Kidney (tissue), 14 donors: ENCODE data around the gene KCTD19. TPM values are rescaled to one million over a fixed set of nuclear protein-coding genes. Genes with fewer than 3 reads are reported as not detected.

ENCODE experiments used
- DNase-seq, 5 donors: peaks; one replicate each; pipeline ENCODE4 v3.0.0-alpha.2; 2013 to 2020
- FAIRE-seq: peaks from 2 replicates; lab custom pipeline; 2012; peaks lifted over from hg19 to GRCh38; lab: Jason Lieb, UNC
- H3K27ac ChIP-seq, 2 donors: one replicate each; pipeline ENCODE4 v1.7.0; 2013; ENCODE audit warnings: low read depth in 2 of 2, low read length in 2 of 2, inconsistent platforms in 1 of 2
- H3K27me3 ChIP-seq: one replicate; pipeline ENCODE4 v1.7.1; 2013; ENCODE audit warnings: low read length, inconsistent platforms; ENCODE audit not compliant: control insufficient read depth, insufficient read depth
- H3K36me3 ChIP-seq, 3 donors: one replicate each; pipeline versions ENCODE4 v1.7.0 to v1.7.1; 2013; ENCODE audit warnings: low read length in 3 of 3, control low read depth in 1 of 3, inconsistent platforms in 1 of 3; ENCODE audit not compliant: insufficient read depth in 3 of 3, control insufficient read depth in 2 of 3
- H3K4me1 ChIP-seq, 3 donors: one replicate each; pipeline versions ENCODE4 v1.7.0 to v1.7.1; 2013; ENCODE audit warnings: low read length in 3 of 3, inconsistent platforms in 1 of 3, low read depth in 1 of 3; ENCODE audit not compliant: control insufficient read depth in 2 of 3, insufficient read depth in 2 of 3
- H3K4me3 ChIP-seq, 3 donors: one replicate each; pipeline versions ENCODE4 v1.7.0 to v1.8.1; 2013; ENCODE audit warnings: low read length in 3 of 3, control low read depth in 1 of 3, inconsistent platforms in 1 of 3
- H3K9ac ChIP-seq, 3 donors: one replicate each; pipeline versions ENCODE4 v1.7.0 to v1.7.1; 2013; ENCODE audit warnings: low read length in 3 of 3, control low read depth in 1 of 3, inconsistent platforms in 1 of 3
- H3K9me3 ChIP-seq, 3 donors: one replicate each; pipeline versions ENCODE4 v1.7.0 to v1.7.1; 2013; ENCODE audit warnings: low read length in 3 of 3, control low read depth in 1 of 3, inconsistent platforms in 1 of 3; ENCODE audit not compliant: control insufficient read depth in 2 of 3, insufficient read depth in 1 of 3
- CTCF ChIP-seq: IDR thresholded peaks from 3 replicates; pipeline ENCODE4 v1.5.1; 2012; ENCODE audit warnings: mild to moderate bottlenecking, moderate library complexity, borderline replicate concordance; ENCODE audit not compliant: insufficient read depth; ENCODE audit errors: extremely low read depth
- intact Hi-C: fragments of 100-400 bp; cut with DNase I; formaldehyde crosslinking; loops from one replicate; pipeline ENCODE4 v1.11.1; 2022
- polyA plus RNA-seq: library from polyadenylated mRNA; stranded (reverse); fragments of 350-450 nt; fragmentation: Illumina TruSeq; extraction: RNeasy Lipid Tissue Mini Kit (QIAGEN cat#74804); gene quantifications from one replicate; pipeline ENCODE4 v1.2.3, GENCODE V29; 2014; ENCODE audit warnings: low read depth, low replicate concordance; ENCODE audit not compliant: insufficient read depth
- total RNA-seq: library from RNA; stranded (reverse); fragmentation: NEBNext Ultra II Directional; extraction: Animal tissue kit (Norgen Biotek cat#: 25700); gene quantifications from one replicate; pipeline ENCODE4 v1.2.1, GENCODE V29; 2021
- donor health status: control.
- donor health status: control.
- donor health status: control.
- donor health status: control.
- donor health status: control.
- donor health status: DM: yes; HTN: yes; CAD: no.
- donor health status: Normal renal cell carcinoma (clear cell type).

Gene KCTD19
- total and polyA plus RNA-seq, 2 donors from 2014 or later: 0.31 TPM; not detected in 1

- H3K9me3 ChIP-seq: no peaks in the 10 kb centered on the region
- peak overlapping the region; percentile 71 to 89 for H3K27ac ChIP-seq
- H3K4me1 ChIP-seq: peaks cover 0 to 23% (median 9%) of the 10 kb centered on the region in 3 donors
- TF ChIP-seq CTCF: peak; percentile 23
- FAIRE-seq (no peak), DNase-seq (peak; percentile 79 to 95 (median 84))
- peaks cover 13% of the 10 kb centered on the region for H3K27me3 ChIP-seq
- intact Hi-C loops: no loop called here
- H3K4me3 ChIP-seq: peak overlapping the region; percentile 58 to 82 (median 64)
- peak overlapping the region; percentile 21 to 82 (median 50) for H3K9ac ChIP-seq
- H3K36me3 ChIP-seq: no peaks in the 10 kb centered on the region
These were observed 79.8 kb downstream of the KCTD19 start for GRCh38 chr16:67246756-67247191.

DNA sequence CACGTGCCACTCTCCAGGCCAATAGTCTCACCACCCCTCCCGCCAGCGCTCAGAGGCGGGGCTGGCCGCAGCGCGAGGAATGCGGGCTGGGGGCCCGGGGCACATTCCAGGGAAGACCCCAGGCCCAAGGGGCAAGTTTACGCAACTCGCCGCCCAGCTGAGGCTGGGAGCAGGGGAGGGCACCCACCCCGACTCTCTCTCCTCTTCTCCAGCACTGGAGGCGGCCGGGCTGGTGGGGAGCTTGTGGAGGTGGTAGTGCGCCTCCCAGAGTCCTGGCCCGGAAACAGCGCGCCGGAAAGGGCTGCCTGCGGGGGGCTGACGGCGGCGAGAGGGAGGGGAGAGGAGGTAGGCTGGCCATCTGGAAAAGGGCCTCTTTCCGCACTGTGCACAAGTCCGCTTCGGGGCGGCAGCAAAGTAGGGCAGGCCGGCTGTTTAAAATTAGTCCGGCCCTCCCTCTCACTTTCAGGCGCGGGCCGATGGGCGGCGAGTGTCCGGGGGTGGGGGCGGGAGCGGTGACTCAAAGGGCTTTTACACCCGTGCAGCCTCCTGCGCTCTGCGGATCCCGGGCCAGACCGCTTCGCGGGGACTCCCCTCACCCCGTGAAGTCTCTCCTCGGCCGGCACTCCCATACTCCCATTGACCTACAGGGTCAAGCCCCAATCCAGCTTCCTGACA is 80.3 kb downstream of the KCTD19 start:
- TF ChIP-seq CTCF: no peak
- Histone ChIP-seq H3K36me3 (no peaks in the 10 kb centered on the region), H3K27me3 (peaks cover 13% of the 10 kb centered on the region), H3K9me3 (no peaks in the 10 kb centered on the region), H3K9ac (peak overlapping the region; percentile 21 to 82 (median 51)), H3K4me1 (peaks cover 0 to 29% (median 9%) of the 10 kb centered on the region in 3 donors), H3K4me3 (peak overlapping the region; percentile 58 to 82 (median 64)), H3K27ac (peak overlapping the region; percentile 71 to 89)
- DNase-seq (peak; percentile 90 to 97 (median 93)), FAIRE-seq (no peak)
- intact Hi-C loops: no loop called here

DNA sequence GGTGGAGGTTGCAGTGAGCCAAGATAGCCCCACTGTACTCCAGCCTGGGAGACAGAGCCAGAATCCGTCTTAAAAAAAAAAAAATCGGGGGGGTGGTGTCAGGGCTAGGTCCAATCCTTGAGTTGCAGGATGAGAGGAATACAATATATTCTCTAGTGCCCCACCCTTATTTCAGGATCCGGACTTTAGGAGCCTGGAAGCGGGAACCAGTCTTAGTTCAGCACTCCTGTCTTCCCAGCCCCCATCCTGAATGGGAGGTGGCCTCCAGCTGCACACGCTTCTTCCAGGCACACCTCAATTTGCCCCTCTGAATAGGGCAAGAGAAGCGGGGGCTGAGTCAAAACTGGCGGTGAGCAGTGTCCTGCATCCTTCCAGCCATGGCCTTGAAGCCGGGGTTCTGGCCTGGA is 80.9 kb downstream of the KCTD19 start:
- Histone ChIP-seq H3K9me3 (no peaks in the 10 kb centered on the region), H3K4me1 (peaks cover 0 to 32% (median 9%) of the 10 kb centered on the region in 3 donors), H3K36me3 (no peaks in the 10 kb centered on the region), H3K27ac (peak overlapping the region; percentile 71 to 89), H3K4me3 (peak overlapping the region; percentile 58 to 82 (median 64)), H3K9ac (peak overlapping the region in 2 of 3 donors; percentile 51 to 82), H3K27me3 (peaks cover 13% of the 10 kb centered on the region)
- DNase-seq (no peak), FAIRE-seq (no peak)
- intact Hi-C loops: no loop called here
- TF ChIP-seq CTCF: no peak
